K562 treated with DMSO at 1 percent for 12 hours (cell line): Measurements from ENCODE around the gene NXPE3. TPM values are rescaled to one million over a fixed set of nuclear protein-coding genes. Genes with fewer than 3 reads are reported as not detected.

Experiments used
- total RNA-seq: library from RNA; unstranded; fragments of 300-600 nt; gene quantifications from 2 replicates; pipeline ENCODE4 v1.2.3, GENCODE V29; 2022; ENCODE audit not compliant: insufficient read depth

Gene NXPE3
- 4.5 and 9.6 TPM in 2 replicates for total RNA-seq

DNA sequence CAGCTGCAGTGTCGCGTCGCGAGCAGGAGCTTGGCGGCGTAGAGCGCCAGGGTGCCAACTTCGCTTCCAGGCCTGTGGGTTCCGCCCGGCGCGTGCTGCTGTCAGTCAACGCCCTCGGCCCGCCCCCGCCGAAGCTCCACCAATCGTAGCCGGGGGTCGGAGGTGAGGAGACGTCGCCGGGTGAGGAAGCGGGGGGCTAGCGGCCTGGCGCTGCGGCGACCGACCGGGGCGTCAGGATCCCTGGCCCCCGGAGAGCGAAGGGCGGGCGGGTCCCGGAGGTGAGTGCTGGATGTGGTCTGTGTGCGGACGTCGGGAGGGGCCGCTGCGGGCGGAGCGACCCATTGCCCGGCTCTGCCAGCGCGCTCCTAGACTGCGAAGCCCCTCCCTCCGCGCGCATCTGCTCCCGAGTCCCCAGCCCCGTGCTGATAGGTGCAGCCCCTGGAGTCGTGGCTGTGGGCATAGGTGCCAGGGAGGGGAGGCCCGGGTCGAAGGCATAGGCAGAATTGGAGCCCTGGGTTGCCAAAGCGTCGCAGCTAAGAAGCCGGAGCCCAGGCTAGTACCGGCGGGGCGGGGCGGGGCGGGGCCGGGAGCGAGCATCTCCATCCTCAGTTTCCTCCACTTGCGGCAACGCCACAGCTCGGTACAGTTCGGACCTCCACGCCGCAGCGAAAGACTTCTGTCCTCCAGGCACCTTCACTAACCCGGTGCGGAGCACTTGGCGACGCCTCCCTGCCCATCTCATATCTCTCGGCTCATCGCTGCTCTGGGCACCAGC, at the start of gene NXPE3:
TSS of gene NXPE3 (plus strand) at position 165 of the 775 bp plus-strand sequence. CDS start 6,386 bp downstream, outside the sequence.

DNA sequence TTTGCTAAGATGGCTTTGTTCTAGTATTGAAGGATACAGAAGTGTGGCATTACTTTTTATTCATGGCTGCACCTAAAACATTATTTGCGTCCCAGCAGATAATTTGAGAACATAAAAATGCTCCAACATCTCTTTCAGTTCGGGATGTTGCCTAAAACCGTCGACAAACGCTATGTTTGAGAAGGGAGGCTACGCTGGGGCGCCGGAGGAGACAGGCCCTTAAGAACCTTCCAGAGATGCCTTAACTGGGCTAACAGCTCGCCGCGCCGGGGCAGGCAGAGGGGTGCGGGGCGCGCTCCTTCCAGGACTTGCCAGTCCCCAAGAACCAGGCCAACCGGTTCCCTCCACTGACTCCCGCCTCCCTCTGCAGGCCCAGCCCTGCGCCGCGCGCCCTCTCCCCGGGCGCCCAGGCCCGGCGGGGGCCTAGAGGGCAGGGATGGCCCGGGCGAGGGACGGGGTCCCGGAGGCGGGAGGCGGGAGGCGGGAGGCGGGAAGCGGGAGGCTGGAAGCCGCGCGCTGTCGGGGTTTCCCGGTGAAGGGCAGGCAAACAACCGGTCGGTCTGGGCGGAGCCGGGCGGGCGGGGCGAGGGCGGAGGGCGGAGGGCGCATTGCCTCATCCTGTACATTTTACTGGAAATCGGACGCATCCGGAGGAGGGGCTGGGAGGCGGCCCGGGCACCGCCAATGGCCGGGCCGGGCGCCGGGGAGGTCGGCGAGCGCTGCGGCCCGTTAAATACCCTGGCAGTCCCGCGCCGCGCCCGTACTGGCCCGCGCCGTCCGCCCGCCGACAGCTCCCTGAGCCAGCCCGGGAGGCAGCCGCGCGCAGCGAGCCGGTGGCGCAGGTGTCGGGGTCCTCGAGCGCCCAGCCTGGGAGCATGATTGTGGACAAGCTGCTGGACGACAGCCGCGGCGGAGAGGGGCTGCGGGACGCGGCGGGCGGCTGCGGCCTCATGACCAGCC, 70.0 kb downstream of the NXPE3 start, which contains the start of gene NFKBIZ:
TSS of gene NFKBIZ (plus strand) at position 761 of the 960 bp plus-strand sequence. CDS start at position 876, 115 bp downstream.

Other genes with a start within 250 kb of the NXPE3 start
- gene TRMT10C, start 217.3 kb upstream of the NXPE3 start, total RNA-seq, result 12.9 and 19.1 TPM in 2 replicates
- gene PCNP, start 205.0 kb upstream of the NXPE3 start, total RNA-seq, result 29.4 and 68.0 TPM in 2 replicates
- gene ZBTB11, start 102.1 kb upstream of the NXPE3 start, total RNA-seq, result 4.5 and 20.1 TPM in 2 replicates
- 1,972 and 2,742 TPM in 2 replicates for gene RPL24, start 92.5 kb upstream of the NXPE3 start, total RNA-seq
- 0.89 and 3.4 TPM in 2 replicates for gene CEP97, start 54.6 kb upstream of the NXPE3 start, total RNA-seq
- gene NFKBIZ, start 70.3 kb downstream of the NXPE3 start, total RNA-seq, result 3.1 and 26.9 TPM in 2 replicates